ENCODE data around the gene ESCO1.
A peak's percentile ranks its signal among the peaks of the same experiment; 100 is the strongest.

The ESCO1 gene

GRCh38 chr18:21509062-21509461, 91.4 kb downstream of the ESCO1 start:
- DNase-seq (ENCODE audit: insufficient read length) (no peak), FAIRE-seq (no peak)
- no peak for TF ChIP-seq TAF1 (IDR thresholded peaks at IDR 0.05; ENCODE audit: borderline replicate concordance, low read depth, low read length)
- no peak for TF ChIP-seq POLR2A (IDR thresholded peaks at IDR 0.05; ENCODE audit: low read depth, low read length)
- TF ChIP-seq POLR2AphosphoS5 (IDR thresholded peaks at IDR 0.05; ENCODE audit: low read depth, low read length): no peak

DNA sequence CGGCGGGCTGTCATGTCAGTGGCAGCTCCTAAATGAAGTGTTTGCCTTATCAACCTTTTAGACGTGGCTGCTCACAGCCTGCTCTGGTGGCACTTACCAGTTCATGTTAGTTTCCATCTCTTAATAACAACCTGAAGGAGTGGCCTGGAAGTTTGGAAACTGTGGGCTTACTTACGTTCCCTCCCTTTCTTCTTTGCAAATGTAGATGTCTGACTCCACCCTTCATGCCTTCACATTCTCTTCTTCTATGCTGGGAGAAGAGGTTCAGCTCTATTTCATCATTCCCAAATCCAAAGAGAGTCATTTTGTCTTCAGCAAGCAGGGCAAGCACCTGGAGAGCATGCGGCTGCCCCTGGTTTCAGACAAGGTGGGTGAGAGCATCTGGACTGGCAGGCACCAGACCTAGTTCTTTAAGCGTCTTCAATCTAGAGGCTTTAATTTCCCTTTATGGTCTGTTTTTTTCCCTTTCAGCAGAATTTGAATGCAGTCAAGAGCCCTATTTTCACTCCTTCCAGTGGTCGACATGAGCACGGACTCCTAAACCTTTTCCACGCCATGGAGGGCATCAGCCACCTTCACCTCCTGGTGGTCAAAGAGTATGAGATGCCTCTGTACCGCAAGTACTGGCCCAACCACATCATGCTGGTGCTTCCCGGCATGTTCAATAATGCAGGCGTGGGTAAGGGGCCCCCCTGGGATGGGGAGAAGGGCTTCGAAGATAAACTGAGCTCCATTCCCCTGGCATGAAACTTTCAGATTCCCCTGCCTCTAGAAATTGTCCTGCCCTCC, 92.4 kb downstream of the ESCO1 start:
- TF ChIP-seq POLR2AphosphoS5 (IDR thresholded peaks at IDR 0.05; ENCODE audit: low read depth, low read length) (no peak), POLR2A (IDR thresholded peaks at IDR 0.05; ENCODE audit: low read depth, low read length) (no peak), TAF1 (IDR thresholded peaks at IDR 0.05; ENCODE audit: borderline replicate concordance, low read depth, low read length) (no peak)
- DNase-seq (ENCODE audit: insufficient read length) (no peak), FAIRE-seq (no peak)

DNA sequence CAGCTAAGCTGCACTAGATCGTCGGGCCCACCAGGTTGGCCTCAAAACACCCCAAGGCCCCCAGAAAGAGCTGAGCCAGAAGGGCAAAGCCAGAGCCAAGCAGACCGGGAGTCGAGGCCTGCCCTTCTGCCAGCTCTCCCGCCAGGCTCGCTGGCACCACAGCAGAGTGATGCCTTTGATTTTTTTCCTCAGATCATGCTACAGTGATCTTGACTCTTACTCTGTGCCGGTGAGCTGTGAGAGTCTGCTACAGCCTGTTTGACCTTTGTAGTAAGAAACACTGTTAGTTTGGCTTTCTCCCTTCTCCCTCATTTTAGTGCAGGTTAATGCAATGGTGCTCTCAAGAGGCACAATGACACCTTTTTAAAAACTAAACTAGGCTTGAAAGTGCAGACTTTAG, 97.8 kb downstream of the ESCO1 start:
- TF ChIP-seq TAF1 (IDR thresholded peaks at IDR 0.05; ENCODE audit: borderline replicate concordance, low read depth, low read length) (no peak), POLR2A (IDR thresholded peaks at IDR 0.05; ENCODE audit: low read depth, low read length) (no peak), POLR2AphosphoS5 (IDR thresholded peaks at IDR 0.05; ENCODE audit: low read depth, low read length) (no peak)
- no peak for FAIRE-seq
- no peak for DNase-seq (ENCODE audit: insufficient read length)

- FAIRE-seq: no peak
- TF ChIP-seq POLR2AphosphoS5 (IDR thresholded peaks at IDR 0.05; ENCODE audit: low read depth, low read length): no peak
Measured at GRCh38 chr18:21499997-21500396, 100.5 kb downstream of the ESCO1 start.

DNA sequence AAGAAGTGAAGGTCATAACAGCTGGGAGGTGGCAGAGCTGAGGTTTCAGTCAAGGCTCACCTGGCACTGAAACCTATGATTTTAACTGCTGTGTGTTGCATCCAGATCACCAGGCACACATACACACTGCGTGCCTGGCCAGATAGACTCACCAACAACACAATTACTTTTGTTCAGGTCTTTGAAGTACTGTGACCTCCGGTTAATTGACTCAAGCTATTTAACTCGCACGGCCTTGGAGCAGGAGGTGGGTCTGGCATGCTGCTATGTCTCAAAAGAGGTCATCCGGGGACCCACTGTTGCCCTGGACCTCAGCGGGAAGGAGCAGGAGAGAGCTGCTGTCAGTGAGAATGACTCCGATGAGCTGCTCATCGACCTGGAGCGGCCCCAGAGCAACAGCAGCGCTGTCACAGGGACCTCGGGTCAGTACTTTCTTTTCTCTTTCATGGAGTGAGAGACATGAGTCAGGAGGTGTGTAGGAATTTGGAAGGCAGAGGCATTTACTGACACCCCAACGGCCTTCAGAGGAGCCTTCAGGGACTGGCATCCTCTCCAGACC, 104.1 kb downstream of the ESCO1 start:
- FAIRE-seq: no peak
- no peak for DNase-seq (ENCODE audit: insufficient read length)
- no peak for TF ChIP-seq POLR2AphosphoS5 (IDR thresholded peaks at IDR 0.05; ENCODE audit: low read depth, low read length)
- TF ChIP-seq TAF1 (IDR thresholded peaks at IDR 0.05; ENCODE audit: borderline replicate concordance, low read depth, low read length): no peak
- no peak for TF ChIP-seq POLR2A (IDR thresholded peaks at IDR 0.05; ENCODE audit: low read depth, low read length)

More at GRCh38 chr18:21499997-21500396, 100.5 kb downstream of the ESCO1 start:
- no peak for DNase-seq (ENCODE audit: insufficient read length)

DNA sequence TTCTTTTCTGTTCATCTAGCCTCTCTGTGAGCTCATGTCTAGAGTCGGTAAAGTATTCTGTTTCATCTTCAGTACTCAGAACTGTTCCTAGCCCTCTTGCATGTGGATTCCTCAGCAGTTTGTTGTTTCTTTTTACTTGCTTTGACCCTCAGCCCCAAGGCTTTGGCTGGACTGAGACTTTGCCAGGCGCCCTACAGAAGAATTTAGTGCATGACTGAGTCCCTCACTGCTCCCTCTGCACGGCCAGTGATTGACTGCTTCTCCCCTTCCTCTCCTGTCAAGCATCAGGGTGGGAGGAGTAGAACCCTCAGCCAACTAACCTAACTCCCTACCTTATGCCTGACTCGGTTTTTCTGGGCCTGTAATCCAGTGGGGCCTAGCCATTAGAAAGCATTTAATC, 109.8 kb downstream of the ESCO1 start:
- FAIRE-seq (no peak), DNase-seq (ENCODE audit: insufficient read length) (no peak)
- TF ChIP-seq TAF1 (IDR thresholded peaks at IDR 0.05; ENCODE audit: borderline replicate concordance, low read depth, low read length) (no peak), POLR2AphosphoS5 (IDR thresholded peaks at IDR 0.05; ENCODE audit: low read depth, low read length) (no peak), POLR2A (IDR thresholded peaks at IDR 0.05; ENCODE audit: low read depth, low read length) (no peak)

DNA sequence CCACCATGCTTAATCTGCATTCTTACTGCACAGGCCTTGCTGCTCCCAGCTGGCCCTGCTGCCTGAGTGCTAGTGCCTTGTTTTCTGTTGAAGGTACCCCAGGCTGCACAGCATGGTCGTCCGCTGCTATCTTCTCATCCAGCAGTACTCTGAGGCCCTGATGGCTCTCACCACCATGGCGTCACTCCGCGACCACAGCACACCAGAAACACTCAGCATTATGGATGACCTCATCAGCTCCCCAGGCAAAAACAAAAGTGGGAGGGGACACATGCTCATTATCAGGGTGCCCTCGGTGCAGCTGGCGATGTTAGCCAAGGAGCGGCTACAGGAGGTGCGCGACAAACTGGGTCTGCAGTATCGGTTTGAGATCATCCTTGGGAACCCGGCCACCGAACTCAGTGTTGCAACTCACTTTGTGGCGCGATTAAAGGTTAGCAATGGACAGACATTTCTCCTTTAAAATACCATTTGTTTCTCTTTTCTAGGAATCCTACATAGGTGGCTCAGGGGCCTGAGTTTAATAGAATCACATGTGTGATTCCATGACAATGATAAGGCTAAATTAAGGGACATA, 110.5 kb downstream of the ESCO1 start:
- TF ChIP-seq POLR2AphosphoS5 (IDR thresholded peaks at IDR 0.05; ENCODE audit: low read depth, low read length): no peak
- DNase-seq (ENCODE audit: insufficient read length) (no peak), FAIRE-seq (no peak)

DNA sequence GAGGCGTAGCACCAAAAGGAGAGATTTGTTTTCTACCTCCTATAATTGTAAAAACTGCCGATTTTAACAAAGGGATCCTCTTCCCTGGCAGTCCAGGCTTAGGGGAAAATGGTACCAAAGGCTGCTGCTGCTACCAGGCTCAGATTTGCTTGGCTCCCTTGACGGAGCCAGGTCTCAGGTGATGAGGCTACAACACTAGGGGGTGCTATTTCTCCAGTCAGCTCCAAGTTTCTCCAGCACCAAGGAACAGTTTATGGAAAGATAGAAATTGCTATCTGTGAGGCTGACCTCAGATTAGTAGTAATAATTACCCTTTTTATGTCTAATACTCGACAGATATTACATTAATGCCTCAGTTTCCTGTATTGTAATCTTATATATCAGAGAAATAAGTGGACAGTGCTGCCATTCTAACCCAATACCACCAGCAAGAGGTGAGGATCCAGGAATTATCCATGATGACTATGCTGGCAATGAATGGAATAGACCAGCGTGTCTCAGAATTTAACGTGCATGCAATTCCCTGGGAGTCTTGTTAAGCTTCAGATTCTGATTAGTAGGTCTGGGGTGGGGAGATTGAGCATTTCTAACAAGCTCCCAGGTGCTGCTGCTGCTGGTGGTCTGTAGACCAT, 111.3 kb downstream of the ESCO1 start:
- no peak for TF ChIP-seq POLR2A (IDR thresholded peaks at IDR 0.05; ENCODE audit: low read depth, low read length)
- TF ChIP-seq POLR2AphosphoS5 (IDR thresholded peaks at IDR 0.05; ENCODE audit: low read depth, low read length): no peak
- no peak for TF ChIP-seq TAF1 (IDR thresholded peaks at IDR 0.05; ENCODE audit: borderline replicate concordance, low read depth, low read length)
- peak; percentile 42 for FAIRE-seq
- DNase-seq (ENCODE audit: insufficient read length): peak; percentile 39

DNA sequence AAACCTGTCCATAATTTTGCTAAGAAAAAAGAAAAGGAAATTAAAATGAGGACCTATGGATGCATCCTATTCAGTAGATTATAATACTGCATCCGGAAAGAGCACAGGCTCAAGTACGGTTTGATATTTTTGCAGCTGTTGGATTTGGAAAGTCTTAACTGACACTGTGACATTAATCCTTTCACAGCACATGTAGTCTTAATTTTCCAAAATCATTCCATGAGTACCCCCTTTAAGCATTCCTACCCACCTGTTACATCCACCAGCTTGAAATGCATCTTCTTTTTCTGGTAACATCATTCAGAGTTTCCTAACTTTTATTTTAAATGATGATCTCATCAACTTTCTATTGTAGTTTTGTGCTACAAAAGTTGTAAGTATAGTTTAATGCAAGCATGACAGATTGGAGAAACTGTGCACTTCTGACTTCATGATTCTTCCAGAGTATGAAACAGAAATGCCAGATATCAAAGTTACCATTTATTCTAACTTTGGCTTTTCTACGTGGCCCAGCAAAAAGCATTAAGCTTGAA, 113.5 kb downstream of the ESCO1 start:
- DNase-seq (ENCODE audit: insufficient read length) (no peak), FAIRE-seq (no peak)

GRCh38 chr18:21484851-21485636, 115.5 kb downstream of the ESCO1 start:
- TF ChIP-seq POLR2AphosphoS5 (IDR thresholded peaks at IDR 0.05; ENCODE audit: low read depth, low read length): no peak
- TF ChIP-seq TAF1 (IDR thresholded peaks at IDR 0.05; ENCODE audit: borderline replicate concordance, low read depth, low read length): no peak
- DNase-seq (ENCODE audit: insufficient read length) (no peak), FAIRE-seq (no peak)

More for the DNA sequence above, 113.5 kb downstream of the ESCO1 start:
- TF ChIP-seq TAF1 (IDR thresholded peaks at IDR 0.05; ENCODE audit: borderline replicate concordance, low read depth, low read length) (no peak), POLR2AphosphoS5 (IDR thresholded peaks at IDR 0.05; ENCODE audit: low read depth, low read length) (no peak), POLR2A (IDR thresholded peaks at IDR 0.05; ENCODE audit: low read depth, low read length) (no peak)

DNA sequence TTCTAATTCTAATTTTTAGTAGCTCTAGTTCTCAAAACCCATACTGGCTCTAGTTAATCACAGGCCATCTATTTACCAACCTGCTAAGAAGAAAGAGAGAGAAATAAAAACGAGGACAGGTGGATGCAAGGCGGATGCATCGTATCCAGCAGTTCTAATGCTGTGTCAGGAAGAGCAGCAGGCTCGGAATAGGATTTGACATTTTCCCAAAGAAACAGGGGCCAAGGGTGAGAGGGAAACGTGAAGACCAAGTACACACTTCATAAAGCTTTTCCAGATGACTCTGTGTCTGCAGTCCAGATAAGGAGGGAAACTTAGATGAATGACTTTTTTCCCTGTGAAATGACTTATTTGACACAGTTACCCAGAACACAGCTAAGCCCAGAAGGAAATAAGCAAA, 117.5 kb downstream of the ESCO1 start:
- FAIRE-seq: no peak
- no peak for DNase-seq (ENCODE audit: insufficient read length)
- TF ChIP-seq POLR2AphosphoS5 (IDR thresholded peaks at IDR 0.05; ENCODE audit: low read depth, low read length) (no peak), TAF1 (IDR thresholded peaks at IDR 0.05; ENCODE audit: borderline replicate concordance, low read depth, low read length) (no peak), POLR2A (IDR thresholded peaks at IDR 0.05; ENCODE audit: low read depth, low read length) (no peak)

Measured in GM12892 (cell line).